HCEC 1CT (cell line): ENCODE data around the gene KLRF1.

Source experiments
- DNase-seq: peaks from one replicate; pipeline ENCODE4 v3.0.0-alpha.2; 2017

Gene KLRF1

DNA sequence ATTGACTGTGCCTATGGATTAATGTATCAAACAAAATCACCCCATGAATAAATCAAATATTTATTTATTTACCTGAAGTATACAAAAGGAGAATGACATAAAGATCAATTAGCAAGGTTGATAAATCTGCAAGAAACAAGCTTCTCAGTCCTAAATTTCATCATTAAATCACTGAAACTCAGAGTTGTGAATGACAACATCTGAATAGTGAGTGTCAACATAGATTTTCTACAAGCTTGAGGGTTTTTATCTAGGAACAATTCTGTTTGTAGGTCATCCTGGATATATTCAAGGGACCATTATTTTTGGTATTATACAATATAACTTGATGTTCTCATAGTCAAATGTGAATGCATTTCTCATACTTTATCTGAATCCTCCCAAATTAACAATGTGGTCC is 17.4 kb upstream of the KLRF1 start:
- no peak for DNase-seq

GRCh38 chr12:9810671-9811070 is 16.6 kb upstream of the KLRF1 start:
- DNase-seq, result no peak

- no peak for DNase-seq
These were observed 15.7 kb upstream of the KLRF1 start for GRCh38 chr12:9811621-9812020.

GRCh38 chr12:9813821-9814798 is 13.2 kb upstream of the KLRF1 start:
- DNase-seq, result peak; percentile 38

DNA sequence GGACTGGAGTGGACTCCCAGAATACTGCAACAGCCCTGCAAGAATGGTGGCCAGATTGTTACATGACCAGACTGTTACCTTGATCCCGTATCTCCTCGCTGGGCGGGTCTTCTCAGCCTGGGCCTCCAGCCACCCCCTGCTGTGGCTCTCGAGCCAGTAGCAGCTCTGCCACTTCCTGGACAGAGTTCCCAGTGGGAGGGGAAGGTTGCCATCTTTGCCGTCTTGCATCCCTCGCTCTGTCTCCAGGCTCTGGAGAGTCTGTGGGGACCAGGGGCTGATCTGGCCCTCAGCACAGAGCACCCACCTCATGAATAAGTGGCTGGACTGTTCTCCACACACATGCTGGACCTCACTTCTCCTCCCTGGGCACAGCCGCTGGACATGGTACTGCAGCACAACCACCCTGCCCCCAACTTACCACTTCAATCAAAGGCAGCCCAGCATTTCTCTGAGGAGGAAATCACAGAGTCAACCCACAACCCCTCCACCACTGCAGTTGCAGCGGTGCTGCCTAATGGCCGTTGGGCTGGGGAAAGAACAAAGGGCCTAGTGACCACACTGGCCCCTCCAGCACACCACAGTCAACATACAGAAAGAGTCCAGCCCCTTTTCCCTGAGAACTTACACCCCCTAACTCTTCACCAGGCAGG is 6.9 kb upstream of the KLRF1 start:
- DNase-seq, result no peak

DNA sequence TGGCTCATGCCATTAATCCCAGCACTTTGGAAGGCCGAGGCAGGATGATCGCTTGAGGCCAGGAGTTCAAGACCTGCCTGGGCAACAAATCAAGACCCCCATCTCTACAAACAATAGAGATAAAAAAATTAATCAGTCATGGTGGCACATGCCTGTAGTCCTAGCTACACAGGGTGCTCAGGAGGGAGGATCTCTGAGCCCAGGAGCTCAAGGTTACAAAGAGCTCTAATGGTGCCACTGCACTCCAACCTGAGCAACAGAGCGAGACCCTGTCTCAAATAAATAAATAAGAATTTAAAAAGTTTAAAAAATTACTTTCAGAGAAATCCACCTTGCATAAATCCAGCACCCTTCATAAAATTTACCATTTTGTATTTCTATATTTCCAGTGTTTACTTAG is 2.2 kb downstream of the KLRF1 start:
- no peak for DNase-seq

DNA sequence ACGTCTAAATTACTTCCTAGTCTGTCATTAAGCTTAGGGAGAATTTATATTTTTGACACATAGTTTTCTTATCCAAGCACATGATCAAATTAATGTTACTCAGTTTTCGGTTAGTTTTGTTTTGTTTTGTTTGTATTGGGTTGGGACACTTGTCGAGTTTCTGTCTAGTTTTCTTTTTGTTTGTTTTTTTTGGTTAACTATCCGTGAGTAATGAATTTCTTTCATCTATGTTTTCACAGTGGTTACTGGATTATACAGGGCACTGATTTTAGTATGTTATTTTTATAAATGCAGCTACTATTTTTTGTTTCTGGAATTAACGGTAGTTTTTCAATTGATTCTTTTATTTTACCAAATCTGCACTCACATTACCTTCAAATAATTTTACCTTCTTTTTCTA is 2.7 kb downstream of the KLRF1 start:
- DNase-seq, result no peak

- no peak for DNase-seq
These were observed 4.4 kb downstream of the KLRF1 start for GRCh38 chr12:9831720-9832119.

- DNase-seq, result peak; percentile 47
These were observed 16.1 kb downstream of the KLRF1 start for GRCh38 chr12:9843407-9843806.

DNA sequence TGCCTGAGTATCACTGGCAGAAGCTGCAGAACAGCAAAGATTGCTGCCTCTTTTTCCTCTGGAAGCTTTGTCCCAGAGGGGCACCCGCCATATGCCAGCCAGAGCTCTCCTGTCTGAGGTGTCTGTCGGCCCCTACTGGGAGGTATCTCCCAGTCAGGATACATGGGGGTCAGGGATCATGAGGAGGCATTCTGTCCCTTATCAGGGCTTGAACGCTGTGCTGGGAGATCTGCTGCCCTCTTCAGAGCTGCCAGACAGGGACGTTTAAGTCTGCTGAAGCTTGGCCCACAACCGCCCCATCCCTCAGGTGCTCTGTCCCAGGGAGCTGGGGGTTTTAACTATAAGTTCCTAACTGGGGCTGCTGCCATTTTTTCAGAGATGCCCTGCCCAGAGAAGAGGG is 21.6 kb downstream of the KLRF1 start:
- no peak for DNase-seq

GRCh38 chr12:9851050-9851449 is 23.8 kb downstream of the KLRF1 start:
- no peak for DNase-seq

- DNase-seq, result peak; percentile 25
These were observed 24.6 kb downstream of the KLRF1 start for GRCh38 chr12:9851927-9852326.

DNA sequence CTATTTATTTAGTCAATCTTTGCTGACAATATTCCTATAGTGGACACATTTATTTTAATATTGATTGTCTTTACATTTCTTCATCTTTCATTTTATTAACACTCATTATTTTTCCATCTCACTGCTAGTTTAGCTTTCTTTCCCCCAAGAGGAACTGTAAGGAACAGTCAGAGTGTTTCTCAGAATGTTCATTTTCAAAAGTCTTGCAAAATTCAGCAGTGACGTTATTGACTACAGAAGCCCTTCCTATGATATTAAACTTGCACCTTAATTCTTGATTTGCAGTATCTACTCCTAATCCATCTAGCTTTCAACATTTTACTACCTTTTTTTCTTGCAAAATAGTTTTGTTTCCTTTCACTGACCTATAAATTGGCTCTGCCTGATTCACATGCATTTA is 28.9 kb downstream of the KLRF1 start:
- no peak for DNase-seq

GRCh38 chr12:9856894-9857293 is 29.6 kb downstream of the KLRF1 start:
- no peak for DNase-seq

GRCh38 chr12:9858135-9858534 is 30.9 kb downstream of the KLRF1 start:
- DNase-seq, result no peak

GRCh38 chr12:9864913-9865675 is 37.8 kb downstream of the KLRF1 start:
- no peak for DNase-seq

- no peak for DNase-seq
These were observed 39.6 kb downstream of the KLRF1 start for GRCh38 chr12:9866860-9867269.

DNA sequence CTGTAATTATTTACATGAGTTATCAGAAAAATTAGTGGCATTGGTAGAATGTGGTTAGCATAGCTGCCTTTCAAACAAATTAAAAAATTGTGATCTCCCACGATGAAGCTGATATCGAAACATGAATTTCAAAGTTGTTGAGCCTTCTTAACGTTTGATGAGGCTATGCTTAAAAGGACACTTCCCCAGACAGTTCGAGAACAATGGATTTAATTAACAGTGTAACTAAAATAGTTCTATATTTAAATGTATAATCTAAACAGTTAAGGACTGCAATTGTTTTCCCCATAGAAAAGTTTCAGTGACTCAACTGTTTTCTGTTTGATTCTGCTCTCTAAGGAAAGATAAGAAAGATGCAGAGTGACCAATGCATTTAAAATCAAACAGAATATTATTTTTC is 40.2 kb downstream of the KLRF1 start:
- peak; percentile 22 for DNase-seq

DNA sequence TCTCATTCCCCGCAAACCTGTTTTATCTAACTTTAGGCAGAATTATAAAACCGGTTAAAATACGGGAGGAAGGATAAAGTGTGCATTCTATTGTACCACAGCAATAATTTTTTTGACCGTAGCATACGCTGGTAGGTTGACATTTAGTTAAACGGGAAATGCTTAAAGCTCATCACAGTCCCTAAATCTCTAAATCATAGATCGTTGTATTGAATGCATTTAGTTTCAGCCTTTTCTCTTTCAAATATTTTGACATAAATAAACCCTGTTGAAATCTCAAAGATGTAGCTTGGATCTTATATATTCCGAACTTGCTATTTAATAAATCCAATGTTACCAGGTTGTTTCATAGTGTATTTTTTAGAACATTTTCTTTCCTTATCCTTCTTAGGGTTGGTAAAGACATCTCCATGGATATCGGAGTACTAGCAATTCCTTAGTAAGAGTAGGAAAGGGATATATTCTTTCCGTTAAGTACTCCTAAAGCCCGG is 41.1 kb downstream of the KLRF1 start:
- peak; percentile 30 for DNase-seq

DNA sequence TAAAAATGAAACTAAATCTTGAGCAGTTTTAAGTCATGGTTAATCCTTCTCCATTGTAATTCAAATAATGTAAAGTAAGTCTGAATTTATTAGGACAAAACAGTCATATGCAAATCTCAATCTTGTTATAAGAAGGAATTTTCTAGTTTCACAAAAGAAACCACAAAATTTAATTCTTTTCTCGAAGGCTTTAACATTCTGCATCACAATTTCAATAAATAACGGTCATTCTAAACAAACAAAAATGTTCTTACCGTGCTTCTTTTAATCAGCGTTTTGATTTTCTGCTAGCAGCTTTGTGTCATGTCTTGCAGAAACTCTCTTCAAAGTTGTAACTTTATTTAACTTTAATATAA is 41.6 kb downstream of the KLRF1 start:
- no peak for DNase-seq

DNA sequence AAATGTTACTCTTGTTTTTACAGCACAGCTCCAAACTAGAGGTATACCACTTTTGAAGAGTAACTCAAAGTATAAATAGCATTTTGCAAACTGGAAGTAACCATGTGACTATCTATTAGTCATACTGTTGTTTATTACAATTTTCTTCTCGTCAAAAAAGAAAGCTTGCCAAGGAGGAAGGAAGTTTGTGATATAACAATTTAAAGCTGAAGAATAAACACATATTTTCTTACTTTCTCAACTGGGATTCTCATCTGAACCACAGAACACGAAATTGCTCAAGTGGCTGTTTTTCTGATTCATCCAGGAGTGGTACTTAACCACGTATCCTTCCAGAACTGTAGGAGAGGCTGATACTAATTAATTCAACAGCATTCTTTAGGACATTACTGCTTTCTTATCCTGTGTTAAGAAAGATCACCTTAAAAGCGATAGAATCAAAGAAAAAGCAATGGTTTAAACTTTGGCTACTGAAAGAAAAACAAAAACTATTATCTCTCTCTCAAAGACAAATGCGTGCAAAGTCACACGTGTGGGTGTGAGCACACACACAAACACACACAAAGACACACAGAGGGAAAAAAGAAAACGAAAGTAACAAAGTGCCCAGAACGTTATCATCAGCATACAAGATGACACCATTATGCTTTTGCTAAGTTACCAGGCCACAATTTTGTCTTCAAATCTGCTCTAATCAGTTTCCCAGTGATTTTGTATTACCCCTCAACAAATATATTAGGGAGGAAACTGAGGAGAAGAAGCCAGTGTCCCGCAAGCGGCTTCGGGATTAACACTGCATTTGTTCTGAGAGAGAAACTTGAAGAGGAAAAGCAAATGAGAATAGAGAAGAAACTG is 42.3 kb downstream of the KLRF1 start, which contains the start of gene CLEC2B:
CLEC2B (minus strand) TSS at position 48 of the 855 bp plus-strand sequence.
- DNase-seq, result peak; percentile 97

DNA sequence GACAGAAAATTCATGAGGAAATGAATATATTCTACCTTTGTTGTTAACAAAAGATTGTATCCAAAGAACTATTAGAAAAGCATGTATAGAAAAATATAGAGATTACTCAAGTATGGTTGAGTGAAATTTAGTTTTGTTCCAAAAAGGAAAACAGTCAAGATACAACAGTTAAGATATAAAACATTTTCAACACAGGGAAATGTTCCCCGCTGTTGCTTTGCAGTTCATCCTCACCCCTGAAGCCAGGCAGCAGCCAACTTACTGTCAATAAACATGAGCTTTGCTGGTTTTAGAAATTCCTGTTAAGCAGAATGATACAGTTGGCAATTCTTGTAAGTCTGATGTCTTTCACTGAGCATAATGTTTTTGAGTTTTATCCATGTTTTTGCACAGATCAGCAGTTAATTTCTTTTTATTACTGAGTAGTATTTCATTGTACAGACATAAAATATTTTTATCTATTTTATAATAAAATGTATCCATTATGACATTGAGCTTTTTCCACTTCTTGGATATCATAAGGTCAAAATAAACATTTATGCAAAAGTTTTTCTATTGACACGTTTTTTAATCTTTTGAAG is 43.1 kb downstream of the KLRF1 start:
- DNase-seq, result peak; percentile 35
